Ovary (tissue), 9 donors: ENCODE measurements around the gene SEMA5A. TPM values are rescaled to one million over a fixed set of nuclear protein-coding genes. Genes with fewer than 3 reads are reported as not detected.

Source experiments
- DNase-seq, 5 donors: peaks; one replicate each; pipeline ENCODE4 v3.0.0-alpha.2; 2019 to 2020
- H3K27ac ChIP-seq, 2 donors: fragments of 200-600 bp; one replicate each; pipeline versions ENCODE4 v1.5.1 to v1.8.0; 2019 to 2022
- H3K27me3 ChIP-seq: fragments of 200-600 bp; one replicate; pipeline ENCODE4 v1.8.0; 2022
- H3K36me3 ChIP-seq: fragments of 200-600 bp; sonication (generic); one replicate; pipeline ENCODE4 v1.5.1; 2019
- H3K4me1 ChIP-seq: one replicate; pipeline ENCODE4 v1.8.1; 2013; ENCODE audit warnings: mild to moderate bottlenecking, moderate library complexity; ENCODE audit not compliant: insufficient read depth
- H3K4me3 ChIP-seq: fragments of 200-600 bp; sonication (generic); one replicate; pipeline ENCODE4 v1.5.1; 2017
- H3K9me3 ChIP-seq, 2 donors: fragments of 200-600 bp in 1 of 2; sonication (generic) in 1 of 2; one replicate each; pipeline versions ENCODE4 v1.5.1 to v1.8.1; 2013 to 2019; ENCODE audit warnings: mild to moderate bottlenecking in 1 of 2, moderate library complexity in 1 of 2
- EP300 ChIP-seq: sonication (generic); formaldehyde crosslinking; IDR thresholded peaks from one replicate; pipeline ENCODE4 v1.6.1; 2017; ENCODE audit warnings: antibody characterized with exemption
- POLR2A ChIP-seq: fragments of 450-650 bp; IDR thresholded peaks from one replicate; pipeline ENCODE4 v1.6.1; 2017; ENCODE audit warnings: antibody characterized with exemption, mild to moderate bottlenecking, moderate library complexity
- WGBS, 3 donors: extraction: QIAGEN DNeasy Blood & Tissue Kit in 1 of 3; methylation state at CpG; one replicate each; pipeline versions ENCODE4 v1.1.5 to v1.1.7; 2013 to 2017; 5-methylcytosine and 5-hydroxymethylcytosine counted together
- intact Hi-C, 4 donors: fragments of 100-400 bp; cut with DNase I; formaldehyde crosslinking; loops; one replicate each; pipeline versions ENCODE4 v1.11.0 to v1.15.1; 2022 to 2023
- polyA plus RNA-seq, 2 donors: library from polyadenylated mRNA; stranded (reverse); fragments of 200-250 nt in 1 of 2; fragments of 350-450 nt in 1 of 2; fragmentation: Illumina TruSeq in 1 of 2; extraction: RNeasy Lipid Tissue Mini Kit (QIAGEN cat#74804) in 1 of 2; gene quantifications; one replicate each; pipeline ENCODE4 v1.2.3, GENCODE V29; 2013 to 2014
- total RNA-seq, 7 donors: library from RNA; depleted of rRNA in 2 of 7; stranded (reverse); fragments of >200 nt in 2 of 7; fragmentation: NEBNext Ultra II Directional in 3 of 7; extraction: Animal tissue kit (Norgen Biotek cat#: 25700) in 3 of 7; gene quantifications; one replicate each; pipeline versions ENCODE4 v1.1.0 to v1.2.4, GENCODE V29; 2016 to 2023
- TF ChIP-seq, protein P1 (sequence below), 3 donors: fragments of 450-650 bp in 2 of 3; fragments of 200-600 bp in 1 of 3; IDR thresholded peaks; one replicate each; pipeline versions ENCODE4 v1.5.1 to v1.8.0; 2016 to 2022; ENCODE audit warnings: antibody characterized with exemption in 3 of 3, mild to moderate bottlenecking in 1 of 3
- donor health status: DM: no; HTN: no; CAD: no; lungs with moderate emphysema.
- donor health status: DM: no; HTN: no; CAD: no.
- donor health status: Bipolar disorder and iron deficiency.
- donor health status: DM: yes; HTN: yes; CAD: no.
- donor health status: DM: no; HTN: no; CAD: no.
- donor health status: DM: yes; HTN: yes; CAD: no.

SEMA5A gene
- total and polyA plus RNA-seq, 9 donors: 2.0 to 6.6 (median 4.3) TPM

DNA sequence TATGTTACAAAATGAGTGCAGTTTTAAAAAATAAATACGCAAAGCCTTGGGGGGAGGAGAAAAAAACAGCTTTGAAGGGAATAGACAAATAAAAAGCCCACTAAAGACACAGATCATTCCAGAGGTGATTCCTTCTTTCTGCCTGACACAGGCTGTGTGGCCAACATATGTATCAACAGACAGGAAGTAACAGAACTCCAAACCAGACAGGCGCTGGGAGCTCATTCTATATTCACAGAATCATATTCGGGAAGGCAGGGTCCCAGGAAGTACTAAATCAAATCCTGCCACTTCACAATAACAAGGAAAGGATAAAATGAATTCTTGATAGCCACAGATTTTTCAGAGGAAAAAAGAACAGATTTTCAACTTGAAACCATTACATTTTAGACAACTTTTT lies 62.1 kb downstream of the SEMA5A start:
- WGBS, 3 donors: 62 to 77% (median 71%) methylated on average over 3 of the region's 3 CpGs
- no peak for DNase-seq
- no peak for TF ChIP-seq EP300
- no peak for TF ChIP-seq POLR2A
- TF ChIP-seq, protein P1, sequence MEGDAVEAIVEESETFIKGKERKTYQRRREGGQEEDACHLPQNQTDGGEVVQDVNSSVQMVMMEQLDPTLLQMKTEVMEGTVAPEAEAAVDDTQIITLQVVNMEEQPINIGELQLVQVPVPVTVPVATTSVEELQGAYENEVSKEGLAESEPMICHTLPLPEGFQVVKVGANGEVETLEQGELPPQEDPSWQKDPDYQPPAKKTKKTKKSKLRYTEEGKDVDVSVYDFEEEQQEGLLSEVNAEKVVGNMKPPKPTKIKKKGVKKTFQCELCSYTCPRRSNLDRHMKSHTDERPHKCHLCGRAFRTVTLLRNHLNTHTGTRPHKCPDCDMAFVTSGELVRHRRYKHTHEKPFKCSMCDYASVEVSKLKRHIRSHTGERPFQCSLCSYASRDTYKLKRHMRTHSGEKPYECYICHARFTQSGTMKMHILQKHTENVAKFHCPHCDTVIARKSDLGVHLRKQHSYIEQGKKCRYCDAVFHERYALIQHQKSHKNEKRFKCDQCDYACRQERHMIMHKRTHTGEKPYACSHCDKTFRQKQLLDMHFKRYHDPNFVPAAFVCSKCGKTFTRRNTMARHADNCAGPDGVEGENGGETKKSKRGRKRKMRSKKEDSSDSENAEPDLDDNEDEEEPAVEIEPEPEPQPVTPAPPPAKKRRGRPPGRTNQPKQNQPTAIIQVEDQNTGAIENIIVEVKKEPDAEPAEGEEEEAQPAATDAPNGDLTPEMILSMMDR (IDR thresholded peaks at IDR 0.05): no peak

GRCh38 chr5:9483243-9483642 lies 62.6 kb downstream of the SEMA5A start:
- no peak for DNase-seq
- TF ChIP-seq, protein P1 (IDR thresholded peaks at IDR 0.05): no peak
- TF ChIP-seq POLR2A (no peak), EP300 (no peak)
- WGBS, 3 donors: 80 to 88% (median 86%) methylated on average over 3 of the region's 3 CpGs
- Histone ChIP-seq H3K4me1 (no peaks in the 10 kb centered on the region), H3K27me3 (no peaks in the 10 kb centered on the region), H3K27ac (no peak overlapping the region), H3K4me3 (no peak overlapping the region), H3K9me3 (no peaks in the 10 kb centered on the region), H3K36me3 (no peaks in the 10 kb centered on the region)
- intact Hi-C loops: no loop called here

More for the DNA sequence above, 62.1 kb downstream of the SEMA5A start:
- Histone ChIP-seq H3K36me3 (no peaks in the 10 kb centered on the region), H3K27me3 (no peaks in the 10 kb centered on the region), H3K27ac (no peak overlapping the region), H3K4me1 (no peaks in the 10 kb centered on the region), H3K4me3 (no peak overlapping the region), H3K9me3 (no peaks in the 10 kb centered on the region)
- intact Hi-C loops: no loop called here

- no peak overlapping the region for H3K4me3 ChIP-seq
- intact Hi-C loops: no loop called here
- no peaks in the 10 kb centered on the region for H3K36me3 ChIP-seq
- H3K27ac ChIP-seq: no peak overlapping the region
- H3K9me3 ChIP-seq: no peaks in the 10 kb centered on the region
- H3K4me1 ChIP-seq: no peaks in the 10 kb centered on the region
- TF ChIP-seq POLR2A (no peak), EP300 (no peak)
- TF ChIP-seq, protein P1 (IDR thresholded peaks at IDR 0.05): no peak
- DNase-seq: no peak
- H3K27me3 ChIP-seq: no peaks in the 10 kb centered on the region
- WGBS, 3 donors: 89 to 98% (median 95%) methylated on average over 2 of the region's 2 CpGs
Measured at GRCh38 chr5:9482381-9482780, 63.5 kb downstream of the SEMA5A start.

GRCh38 chr5:9480499-9480898 lies 65.4 kb downstream of the SEMA5A start:
- no peaks in the 10 kb centered on the region for H3K9me3 ChIP-seq
- intact Hi-C loops: no loop called here
- no peak for DNase-seq
- 77 to 83% (median 81%) methylated on average over 3 of the region's 3 CpGs for WGBS, 3 donors
- H3K4me3 ChIP-seq: no peak overlapping the region
- no peaks in the 10 kb centered on the region for H3K36me3 ChIP-seq
- H3K27ac ChIP-seq: no peak overlapping the region
- no peaks in the 10 kb centered on the region for H3K4me1 ChIP-seq
- no peak for TF ChIP-seq EP300
- TF ChIP-seq, protein P1 (IDR thresholded peaks at IDR 0.05): no peak
- TF ChIP-seq POLR2A: no peak
- no peaks in the 10 kb centered on the region for H3K27me3 ChIP-seq
